ENCODE data around the gene MRPL49. TPM values are rescaled to one million over a fixed set of nuclear protein-coding genes. Genes with fewer than 3 reads are reported as not detected.
A peak's percentile ranks its signal among the peaks of the same experiment; 100 is the strongest.

The MRPL49 gene
- total and polyA plus RNA-seq, 2 of the 8 experiments (the other 6 are each of a cell fraction or from before 2014, with no cell fraction given) = 54.0 to 84.8 TPM

GRCh38 chr11:65110354-65110861 is 11.7 kb upstream of the MRPL49 start (continued):
- no peak for TF ChIP-seq TCF12 (IDR thresholded peaks at IDR 0.05; ENCODE audit: low read depth, low read length)
- TF ChIP-seq, protein P1, sequence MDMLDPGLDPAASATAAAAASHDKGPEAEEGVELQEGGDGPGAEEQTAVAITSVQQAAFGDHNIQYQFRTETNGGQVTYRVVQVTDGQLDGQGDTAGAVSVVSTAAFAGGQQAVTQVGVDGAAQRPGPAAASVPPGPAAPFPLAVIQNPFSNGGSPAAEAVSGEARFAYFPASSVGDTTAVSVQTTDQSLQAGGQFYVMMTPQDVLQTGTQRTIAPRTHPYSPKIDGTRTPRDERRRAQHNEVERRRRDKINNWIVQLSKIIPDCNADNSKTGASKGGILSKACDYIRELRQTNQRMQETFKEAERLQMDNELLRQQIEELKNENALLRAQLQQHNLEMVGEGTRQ (IDR thresholded peaks at IDR 0.05; ENCODE audit: low read length) = no peak
- no peak for TF ChIP-seq RNF2 (IDR thresholded peaks at IDR 0.05; ENCODE audit: borderline replicate concordance, low read depth, low read length, missing control alignments, poor library complexity, severe bottlenecking)
- TF ChIP-seq SIN3A (conservative IDR thresholded peaks at IDR 0.05 in 1 of 2, IDR thresholded peaks at IDR 0.05 in 1 of 2; ENCODE audit: low read depth in 1 of 2, low read length in 2 of 2) = 0 out of 4 replicates have a peak, but pooled peaks of 1 of the 2 experiments have one; percentile 29
- no peak for TF ChIP-seq JUN (IDR thresholded peaks at IDR 0.05; ENCODE audit: low read depth, low read length)
- TF ChIP-seq TEAD4 (IDR thresholded peaks at IDR 0.05; ENCODE audit: low read depth, low read length) = no peak
- TF ChIP-seq, protein P2, sequence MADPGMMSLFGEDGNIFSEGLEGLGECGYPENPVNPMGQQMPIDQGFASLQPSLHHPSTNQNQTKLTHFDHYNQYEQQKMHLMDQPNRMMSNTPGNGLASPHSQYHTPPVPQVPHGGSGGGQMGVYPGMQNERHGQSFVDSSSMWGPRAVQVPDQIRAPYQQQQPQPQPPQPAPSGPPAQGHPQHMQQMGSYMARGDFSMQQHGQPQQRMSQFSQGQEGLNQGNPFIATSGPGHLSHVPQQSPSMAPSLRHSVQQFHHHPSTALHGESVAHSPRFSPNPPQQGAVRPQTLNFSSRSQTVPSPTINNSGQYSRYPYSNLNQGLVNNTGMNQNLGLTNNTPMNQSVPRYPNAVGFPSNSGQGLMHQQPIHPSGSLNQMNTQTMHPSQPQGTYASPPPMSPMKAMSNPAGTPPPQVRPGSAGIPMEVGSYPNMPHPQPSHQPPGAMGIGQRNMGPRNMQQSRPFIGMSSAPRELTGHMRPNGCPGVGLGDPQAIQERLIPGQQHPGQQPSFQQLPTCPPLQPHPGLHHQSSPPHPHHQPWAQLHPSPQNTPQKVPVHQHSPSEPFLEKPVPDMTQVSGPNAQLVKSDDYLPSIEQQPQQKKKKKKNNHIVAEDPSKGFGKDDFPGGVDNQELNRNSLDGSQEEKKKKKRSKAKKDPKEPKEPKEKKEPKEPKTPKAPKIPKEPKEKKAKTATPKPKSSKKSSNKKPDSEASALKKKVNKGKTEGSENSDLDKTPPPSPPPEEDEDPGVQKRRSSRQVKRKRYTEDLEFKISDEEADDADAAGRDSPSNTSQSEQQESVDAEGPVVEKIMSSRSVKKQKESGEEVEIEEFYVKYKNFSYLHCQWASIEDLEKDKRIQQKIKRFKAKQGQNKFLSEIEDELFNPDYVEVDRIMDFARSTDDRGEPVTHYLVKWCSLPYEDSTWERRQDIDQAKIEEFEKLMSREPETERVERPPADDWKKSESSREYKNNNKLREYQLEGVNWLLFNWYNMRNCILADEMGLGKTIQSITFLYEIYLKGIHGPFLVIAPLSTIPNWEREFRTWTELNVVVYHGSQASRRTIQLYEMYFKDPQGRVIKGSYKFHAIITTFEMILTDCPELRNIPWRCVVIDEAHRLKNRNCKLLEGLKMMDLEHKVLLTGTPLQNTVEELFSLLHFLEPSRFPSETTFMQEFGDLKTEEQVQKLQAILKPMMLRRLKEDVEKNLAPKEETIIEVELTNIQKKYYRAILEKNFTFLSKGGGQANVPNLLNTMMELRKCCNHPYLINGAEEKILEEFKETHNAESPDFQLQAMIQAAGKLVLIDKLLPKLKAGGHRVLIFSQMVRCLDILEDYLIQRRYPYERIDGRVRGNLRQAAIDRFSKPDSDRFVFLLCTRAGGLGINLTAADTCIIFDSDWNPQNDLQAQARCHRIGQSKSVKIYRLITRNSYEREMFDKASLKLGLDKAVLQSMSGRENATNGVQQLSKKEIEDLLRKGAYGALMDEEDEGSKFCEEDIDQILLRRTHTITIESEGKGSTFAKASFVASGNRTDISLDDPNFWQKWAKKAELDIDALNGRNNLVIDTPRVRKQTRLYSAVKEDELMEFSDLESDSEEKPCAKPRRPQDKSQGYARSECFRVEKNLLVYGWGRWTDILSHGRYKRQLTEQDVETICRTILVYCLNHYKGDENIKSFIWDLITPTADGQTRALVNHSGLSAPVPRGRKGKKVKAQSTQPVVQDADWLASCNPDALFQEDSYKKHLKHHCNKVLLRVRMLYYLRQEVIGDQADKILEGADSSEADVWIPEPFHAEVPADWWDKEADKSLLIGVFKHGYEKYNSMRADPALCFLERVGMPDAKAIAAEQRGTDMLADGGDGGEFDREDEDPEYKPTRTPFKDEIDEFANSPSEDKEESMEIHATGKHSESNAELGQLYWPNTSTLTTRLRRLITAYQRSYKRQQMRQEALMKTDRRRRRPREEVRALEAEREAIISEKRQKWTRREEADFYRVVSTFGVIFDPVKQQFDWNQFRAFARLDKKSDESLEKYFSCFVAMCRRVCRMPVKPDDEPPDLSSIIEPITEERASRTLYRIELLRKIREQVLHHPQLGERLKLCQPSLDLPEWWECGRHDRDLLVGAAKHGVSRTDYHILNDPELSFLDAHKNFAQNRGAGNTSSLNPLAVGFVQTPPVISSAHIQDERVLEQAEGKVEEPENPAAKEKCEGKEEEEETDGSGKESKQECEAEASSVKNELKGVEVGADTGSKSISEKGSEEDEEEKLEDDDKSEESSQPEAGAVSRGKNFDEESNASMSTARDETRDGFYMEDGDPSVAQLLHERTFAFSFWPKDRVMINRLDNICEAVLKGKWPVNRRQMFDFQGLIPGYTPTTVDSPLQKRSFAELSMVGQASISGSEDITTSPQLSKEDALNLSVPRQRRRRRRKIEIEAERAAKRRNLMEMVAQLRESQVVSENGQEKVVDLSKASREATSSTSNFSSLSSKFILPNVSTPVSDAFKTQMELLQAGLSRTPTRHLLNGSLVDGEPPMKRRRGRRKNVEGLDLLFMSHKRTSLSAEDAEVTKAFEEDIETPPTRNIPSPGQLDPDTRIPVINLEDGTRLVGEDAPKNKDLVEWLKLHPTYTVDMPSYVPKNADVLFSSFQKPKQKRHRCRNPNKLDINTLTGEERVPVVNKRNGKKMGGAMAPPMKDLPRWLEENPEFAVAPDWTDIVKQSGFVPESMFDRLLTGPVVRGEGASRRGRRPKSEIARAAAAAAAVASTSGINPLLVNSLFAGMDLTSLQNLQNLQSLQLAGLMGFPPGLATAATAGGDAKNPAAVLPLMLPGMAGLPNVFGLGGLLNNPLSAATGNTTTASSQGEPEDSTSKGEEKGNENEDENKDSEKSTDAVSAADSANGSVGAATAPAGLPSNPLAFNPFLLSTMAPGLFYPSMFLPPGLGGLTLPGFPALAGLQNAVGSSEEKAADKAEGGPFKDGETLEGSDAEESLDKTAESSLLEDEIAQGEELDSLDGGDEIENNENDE (IDR thresholded peaks at IDR 0.05; ENCODE audit: insufficient replicate concordance, low read length) = no peak
- no peak for TF ChIP-seq KDM5A (IDR thresholded peaks at IDR 0.05; ENCODE audit: low read length)
- TF ChIP-seq POLR2A (IDR thresholded peaks at IDR 0.05; ENCODE audit: control extremely low read depth in 1 of 2, low read depth in 2 of 2, low read length in 2 of 2) = peak in 1 of 2 experiments; percentile 35; a peak in 1 of 3 replicates
- no peak for TF ChIP-seq NRF1 (IDR thresholded peaks at IDR 0.05; ENCODE audit: low read depth, low read length)

Data from H1 (cell line).